ENCODE measurements around the gene REEP5. TPM values are rescaled to one million over a fixed set of nuclear protein-coding genes. Genes with fewer than 3 reads are reported as not detected.
A peak's percentile ranks its signal among the peaks of the same experiment; 100 is the strongest.

REEP5 gene
- total and polyA plus RNA-seq, 9 of the 15 experiments (the other 6 are each of a cell fraction or from before 2014, with no cell fraction given), result 14.7 to 102 (median 36.0) TPM

DNA sequence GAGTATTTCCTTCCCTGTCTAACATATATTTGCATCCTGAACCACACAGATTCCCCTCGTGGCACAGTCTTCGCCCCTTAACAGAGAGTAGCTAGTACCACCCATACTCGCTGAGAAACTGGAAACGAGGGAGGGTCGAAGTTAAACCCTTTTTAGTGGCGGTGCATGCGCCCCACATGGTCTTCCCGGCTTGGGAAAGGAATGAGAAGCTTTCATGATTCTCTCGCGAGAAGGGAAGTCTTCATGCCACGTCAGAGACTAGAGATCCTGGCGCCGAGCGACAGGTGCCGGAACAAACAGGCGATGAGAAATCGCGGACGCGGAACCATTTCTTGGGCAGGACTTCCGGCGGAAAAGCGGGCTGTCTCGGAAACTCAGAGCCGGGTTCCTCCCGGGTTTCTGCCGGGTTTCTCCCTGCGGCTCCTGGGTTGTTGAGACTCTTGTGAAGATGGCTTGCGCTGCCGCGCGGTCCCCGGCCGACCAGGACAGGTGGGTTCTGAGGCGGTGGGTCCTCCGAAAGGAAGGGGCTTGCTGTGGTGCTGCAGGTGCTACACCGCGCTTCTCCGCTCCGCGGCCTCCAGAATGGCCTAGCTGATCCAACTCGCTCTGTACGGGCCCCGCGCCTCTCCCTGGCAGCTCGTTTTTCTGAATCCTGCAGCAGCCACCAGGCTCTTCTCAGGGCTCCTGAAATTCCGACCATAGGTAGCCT lies 60.9 kb downstream of the REEP5 start, which contains the start of gene SRP19 (continued):
- TF ChIP-seq CHD1 (IDR thresholded peaks at IDR 0.05; ENCODE audit: low read length) (no peak), RBBP5 (IDR thresholded peaks at IDR 0.05; ENCODE audit: borderline replicate concordance, insufficient read depth, low read length, poor library complexity, severe bottlenecking) (peak; percentile 97), GTF2E2 (tag; IDR thresholded peaks at IDR 0.05) (peak; percentile 90), ZNF668 (CRISPR knock-in tag; IDR thresholded peaks at IDR 0.05) (no peak), OTX1 (CRISPR knock-in tag; IDR thresholded peaks at IDR 0.05) (peak; percentile 32; the same call in 1 of the 2 replicates), GTF2F1 (IDR thresholded peaks at IDR 0.05; ENCODE audit: low read depth, low read length) (peak; percentile 60; the same call in 1 of the 2 replicates), TOE1 (IDR thresholded peaks at IDR 0.05; ENCODE audit: borderline replicate concordance) (peak; percentile 28; the same call in 1 of the 2 replicates), TOE1 (CRISPR knock-in tag; IDR thresholded peaks at IDR 0.05; ENCODE audit: borderline replicate concordance, low read depth) (no peak), LARP7 (IDR thresholded peaks at IDR 0.05) (no peak), PHF20 (IDR thresholded peaks at IDR 0.05; ENCODE audit: partially characterized antibody) (peak; percentile 88), C11orf30 (IDR thresholded peaks at IDR 0.05; ENCODE audit: low read depth) (peak; percentile 87), MCM3 (IDR thresholded peaks at IDR 0.05) (no peak), ZEB2 (IDR thresholded peaks at IDR 0.05) (peak; percentile 85; the same call in 1 of the 2 replicates), SRF (CRISPR knock-in tag; IDR thresholded peaks at IDR 0.05) (peak in 1 of 2 experiments; percentile 67; a peak in 1 of 4 replicates), MTA3 (IDR thresholded peaks at IDR 0.05; ENCODE audit: borderline replicate concordance) (no peak; the same call in 1 of the 2 replicates), CREB1 (IDR thresholded peaks at IDR 0.05) (peak; percentile 86), CREB1 (CRISPR knock-in tag; IDR thresholded peaks at IDR 0.05) (peak; percentile 89), BCOR (IDR thresholded peaks at IDR 0.05) (no peak), RBM17 (IDR thresholded peaks at IDR 0.05; ENCODE audit: borderline replicate concordance, low read depth, low read length) (no peak), GABPA (tag; conservative IDR thresholded peaks at IDR 0.05; ENCODE audit: low read depth) (peak; percentile 99), DIDO1 (tag; IDR thresholded peaks at IDR 0.05; ENCODE audit: low read depth) (peak; percentile 79)
- TF ChIP-seq, protein P1, sequence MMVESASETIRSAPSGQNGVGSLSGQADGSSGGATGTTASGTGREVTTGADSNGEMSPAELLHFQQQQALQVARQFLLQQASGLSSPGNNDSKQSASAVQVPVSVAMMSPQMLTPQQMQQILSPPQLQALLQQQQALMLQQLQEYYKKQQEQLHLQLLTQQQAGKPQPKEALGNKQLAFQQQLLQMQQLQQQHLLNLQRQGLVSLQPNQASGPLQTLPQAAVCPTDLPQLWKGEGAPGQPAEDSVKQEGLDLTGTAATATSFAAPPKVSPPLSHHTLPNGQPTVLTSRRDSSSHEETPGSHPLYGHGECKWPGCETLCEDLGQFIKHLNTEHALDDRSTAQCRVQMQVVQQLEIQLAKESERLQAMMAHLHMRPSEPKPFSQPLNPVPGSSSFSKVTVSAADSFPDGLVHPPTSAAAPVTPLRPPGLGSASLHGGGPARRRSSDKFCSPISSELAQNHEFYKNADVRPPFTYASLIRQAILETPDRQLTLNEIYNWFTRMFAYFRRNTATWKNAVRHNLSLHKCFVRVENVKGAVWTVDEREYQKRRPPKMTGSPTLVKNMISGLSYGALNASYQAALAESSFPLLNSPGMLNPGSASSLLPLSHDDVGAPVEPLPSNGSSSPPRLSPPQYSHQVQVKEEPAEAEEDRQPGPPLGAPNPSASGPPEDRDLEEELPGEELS (CRISPR knock-in tag; IDR thresholded peaks at IDR 0.05; ENCODE audit: borderline replicate concordance), result peak; percentile 92; the same call in 1 of the 2 replicates
- TF ChIP-seq, protein P2, sequence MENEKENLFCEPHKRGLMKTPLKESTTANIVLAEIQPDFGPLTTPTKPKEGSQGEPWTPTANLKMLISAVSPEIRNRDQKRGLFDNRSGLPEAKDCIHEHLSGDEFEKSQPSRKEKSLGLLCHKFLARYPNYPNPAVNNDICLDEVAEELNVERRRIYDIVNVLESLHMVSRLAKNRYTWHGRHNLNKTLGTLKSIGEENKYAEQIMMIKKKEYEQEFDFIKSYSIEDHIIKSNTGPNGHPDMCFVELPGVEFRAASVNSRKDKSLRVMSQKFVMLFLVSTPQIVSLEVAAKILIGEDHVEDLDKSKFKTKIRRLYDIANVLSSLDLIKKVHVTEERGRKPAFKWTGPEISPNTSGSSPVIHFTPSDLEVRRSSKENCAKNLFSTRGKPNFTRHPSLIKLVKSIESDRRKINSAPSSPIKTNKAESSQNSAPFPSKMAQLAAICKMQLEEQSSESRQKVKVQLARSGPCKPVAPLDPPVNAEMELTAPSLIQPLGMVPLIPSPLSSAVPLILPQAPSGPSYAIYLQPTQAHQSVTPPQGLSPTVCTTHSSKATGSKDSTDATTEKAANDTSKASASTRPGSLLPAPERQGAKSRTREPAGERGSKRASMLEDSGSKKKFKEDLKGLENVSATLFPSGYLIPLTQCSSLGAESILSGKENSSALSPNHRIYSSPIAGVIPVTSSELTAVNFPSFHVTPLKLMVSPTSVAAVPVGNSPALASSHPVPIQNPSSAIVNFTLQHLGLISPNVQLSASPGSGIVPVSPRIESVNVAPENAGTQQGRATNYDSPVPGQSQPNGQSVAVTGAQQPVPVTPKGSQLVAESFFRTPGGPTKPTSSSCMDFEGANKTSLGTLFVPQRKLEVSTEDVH (IDR thresholded peaks at IDR 0.05; ENCODE audit: low read depth, partially characterized antibody), result peak; percentile 89
- TF ChIP-seq, protein P3, sequence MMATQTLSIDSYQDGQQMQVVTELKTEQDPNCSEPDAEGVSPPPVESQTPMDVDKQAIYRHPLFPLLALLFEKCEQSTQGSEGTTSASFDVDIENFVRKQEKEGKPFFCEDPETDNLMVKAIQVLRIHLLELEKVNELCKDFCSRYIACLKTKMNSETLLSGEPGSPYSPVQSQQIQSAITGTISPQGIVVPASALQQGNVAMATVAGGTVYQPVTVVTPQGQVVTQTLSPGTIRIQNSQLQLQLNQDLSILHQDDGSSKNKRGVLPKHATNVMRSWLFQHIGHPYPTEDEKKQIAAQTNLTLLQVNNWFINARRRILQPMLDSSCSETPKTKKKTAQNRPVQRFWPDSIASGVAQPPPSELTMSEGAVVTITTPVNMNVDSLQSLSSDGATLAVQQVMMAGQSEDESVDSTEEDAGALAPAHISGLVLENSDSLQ (IDR thresholded peaks at IDR 0.05), result peak; percentile 99
